Measurements from ENCODE around the gene NPR3.

GRCh38 chr5:32680183-32680582, 30.9 kb upstream of the NPR3 start:
- TF ChIP-seq CTCF (conservative IDR thresholded peaks at IDR 0.05), result no peak
- TF ChIP-seq ZFX (IDR thresholded peaks at IDR 0.05), result no peak

All from C4-2B (cell line).